ENCODE measurements around the gene MISP3. TPM values are rescaled to one million over a fixed set of nuclear protein-coding genes. Genes with fewer than 3 reads are reported as not detected.
"Not testable (repeated sequence)": the region's sequence is repeated elsewhere in the genome, so short reads cannot be mapped to it uniquely, and the experiment has no call there.

MISP3 gene
- total RNA-seq, result under 1 TPM; 0.39 to 0.49 TPM
- 1.2 TPM for polyA plus RNA-seq (2013, experiment 1 of 2)
- 1.3 TPM for polyA plus RNA-seq (2013, experiment 2 of 2)
- total RNA-seq, result 0 to 2.1 (median 0.59) reads per million in 172 experiments

GRCh38 chr19:14072535-14073260 is at the start of gene MISP3:
Gene MISP3 (plus strand): TSS chr19:14072786. CDS start chr19:14073310, 524 bp downstream.
- intact Hi-C loops (cut with DNase I, micrococcal nuclease), result loop anchor here (1.0 to 5.0 kb wide), 5 partner anchors 24 to 276 kb away; partner anchors contain the start of genes ASF1B (in 1 of the 2), PRKACA (in 1 of the 2) and RFX1 (in 1 of the 2)
- peak within 1 kb of the TSS; percentile 77 for H3K4me3 ChIP-seq (ENCODE audit: low read length)
- H3K4me1 ChIP-seq (ENCODE audit: insufficient read depth, low read length), result peaks cover 38% of the 10 kb centered on the region
- no peak within 1 kb of the TSS for H3K27ac ChIP-seq (ENCODE audit: low read depth in 1 of 2, low read length in 2 of 2)
- peak in 4 of 14 experiments; percentile 26 to 62 (median 44) for DNase-seq
- POLR2A ChIA-PET, result interaction anchor here (0.8 to 2.3 kb wide), 7 partner anchors 14 to 191 kb away, joined by 3 to 22 read pairs (median 5); partner anchors contain the start of genes ASF1B, IL27RA and PRKACA
- Mint-ChIP-seq H3K27ac (peak within 1 kb of the TSS; percentile 83), H3K4me3 (peak within 1 kb of the TSS; percentile 93), H3K36me3 (ENCODE audit: low read depth) (no peaks in the 10 kb centered on the region), H3K9me3 (no peaks in the 10 kb centered on the region), H3K4me1 (ENCODE audit: low read depth) (peaks cover 17% of the 10 kb centered on the region), H3K27me3 (peaks cover 4% of the 10 kb centered on the region)
- no peak for ATAC-seq (ENCODE audit: poor library complexity)
- H3K27me3 ChIP-seq (ENCODE audit: control insufficient read depth in 1 of 2, insufficient read depth in 2 of 2, low read length in 2 of 2), result peaks cover 4 to 5% of the 10 kb centered on the region in 2 experiments
- no peaks in the 10 kb centered on the region for H3K36me3 ChIP-seq (ENCODE audit: insufficient read depth, low read length)
- no peak for TF ChIP-seq CTCF (IDR thresholded peaks at IDR 0.05)
- no peaks in the 10 kb centered on the region for H3K9me3 ChIP-seq (ENCODE audit: control insufficient read depth in 1 of 2, insufficient read depth in 1 of 2, low read length in 2 of 2)
- CTCF ChIA-PET, result interaction anchor here (0.6 to 4.3 kb wide), 15 partner anchors 8 to 1671 kb away, joined by 3 to 27 read pairs (median 5); partner anchors contain the start of genes ASF1B and NANOS3

DNA sequence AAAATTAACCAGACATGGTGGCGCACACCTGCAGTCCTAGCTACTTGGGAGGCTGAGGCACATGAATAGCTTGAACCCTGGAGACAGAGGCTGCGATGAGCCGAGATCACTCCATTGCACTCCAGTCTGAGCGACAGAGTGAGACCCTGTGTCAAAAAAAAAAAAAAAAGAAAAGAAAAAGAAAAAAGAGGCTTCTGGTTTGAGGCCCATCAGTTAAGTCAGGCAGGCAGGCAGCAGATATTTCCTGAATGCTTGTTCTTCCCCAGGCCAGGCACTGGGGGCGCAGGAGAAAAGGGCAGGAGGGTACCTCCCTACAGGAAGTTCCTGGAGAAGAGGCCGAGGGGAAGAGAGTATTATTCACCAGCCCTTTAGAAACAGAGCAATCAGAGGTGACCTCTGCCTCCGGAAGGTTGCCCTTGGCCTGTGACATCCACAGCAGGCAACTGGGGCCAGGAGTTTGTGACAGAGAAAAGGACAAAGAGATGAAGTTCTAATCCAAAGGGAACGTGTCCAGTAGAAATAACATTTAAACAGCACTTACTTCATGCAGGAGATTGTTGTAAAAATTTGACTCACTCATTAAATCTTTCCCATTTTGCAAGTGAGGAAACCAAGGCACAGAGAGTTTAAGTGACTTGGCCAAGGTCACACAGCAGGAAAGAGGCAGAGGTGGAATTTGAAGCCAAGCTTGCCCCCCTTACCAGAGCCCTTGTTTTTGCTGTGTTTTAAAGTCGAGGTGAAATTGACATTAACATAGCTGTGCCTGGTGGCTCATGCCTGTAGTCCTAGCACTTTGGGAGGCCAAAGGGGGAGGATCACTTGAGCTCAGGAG is 49.0 kb upstream of the MISP3 start:
- TF ChIP-seq CTCF (IDR thresholded peaks at IDR 0.05), result peak; percentile 26
- peak in 3 of 14 experiments; percentile 46 to 64 (median 61) for DNase-seq
- Mint-ChIP-seq H3K27ac (peak overlapping the region; percentile 44), H3K27me3 (no peaks in the 10 kb centered on the region), H3K4me1 (ENCODE audit: low read depth) (peaks cover 18% of the 10 kb centered on the region), H3K4me3 (no peak overlapping the region), H3K9me3 (no peaks in the 10 kb centered on the region), H3K36me3 (ENCODE audit: low read depth) (no peaks in the 10 kb centered on the region)
- ChIA-PET CTCF (interaction anchor here (0.7 to 1.8 kb wide), 2 partner anchors 10 to 497 kb away, joined by 3 to 6 read pairs; no protein-coding TSS in a partner anchor), POLR2A (no interaction called here)
- Histone ChIP-seq H3K9me3 (ENCODE audit: control insufficient read depth in 1 of 2, insufficient read depth in 1 of 2, low read length in 2 of 2) (no peaks in the 10 kb centered on the region), H3K4me1 (ENCODE audit: insufficient read depth, low read length) (peaks cover 24% of the 10 kb centered on the region), H3K27ac (ENCODE audit: low read depth in 1 of 2, low read length in 2 of 2) (no peak overlapping the region), H3K27me3 (ENCODE audit: control insufficient read depth in 1 of 2, insufficient read depth in 2 of 2, low read length in 2 of 2) (no peaks in the 10 kb centered on the region), H3K4me3 (ENCODE audit: low read length) (no peak overlapping the region), H3K36me3 (ENCODE audit: insufficient read depth, low read length) (no peaks in the 10 kb centered on the region)
- no peak for ATAC-seq (ENCODE audit: poor library complexity)
- intact Hi-C loops (cut with DNase I, micrococcal nuclease), result loop anchor here in 1 of 2 experiments (1.0 kb wide), 1 partner anchor 16 kb away; no protein-coding TSS in a partner anchor

- intact Hi-C loops (cut with DNase I, micrococcal nuclease); H3K27me3 Mint-ChIP-seq; H3K4me3 Mint-ChIP-seq; H3K27me3 ChIP-seq (ENCODE audit: control insufficient read depth in 1 of 2, insufficient read depth in 2 of 2, low read length in 2 of 2); H3K36me3 ChIP-seq (ENCODE audit: insufficient read depth, low read length); ATAC-seq (ENCODE audit: poor library complexity); DNase-seq; H3K9me3 ChIP-seq (ENCODE audit: control insufficient read depth in 1 of 2, insufficient read depth in 1 of 2, low read length in 2 of 2); CTCF ChIA-PET; H3K9me3 Mint-ChIP-seq; H3K27ac ChIP-seq (ENCODE audit: low read depth in 1 of 2, low read length in 2 of 2); H3K4me3 ChIP-seq (ENCODE audit: low read length); H3K27ac Mint-ChIP-seq; H3K36me3 Mint-ChIP-seq (ENCODE audit: low read depth): not testable (repeated sequence)
- peaks cover 38% of the 10 kb centered on the region for H3K4me1 ChIP-seq (ENCODE audit: insufficient read depth, low read length)
- POLR2A ChIA-PET, result interaction anchor here (0.7 to 2.3 kb wide), 3 partner anchors 20 to 49 kb away, joined by 3 to 13 read pairs (median 3); partner anchors contain the start of gene RFX1
- peaks cover 32% of the 10 kb centered on the region for H3K4me1 Mint-ChIP-seq (ENCODE audit: low read depth)
Measured at GRCh38 chr19:14026652-14027192, 45.9 kb upstream of the MISP3 start.

Data from CD4-positive, alpha-beta T cell (primary cell).